HepG2 (cell line): ENCODE measurements around the gene CD81. TPM values are rescaled to one million over a fixed set of nuclear protein-coding genes. Genes with fewer than 3 reads are reported as not detected.

ENCODE experiments used
- FOXJ3 ChIP-seq: sonication (generic); formaldehyde crosslinking; IDR thresholded peaks from 2 replicates; pipeline ENCODE4 v1.4.0; 2020; ENCODE audit warnings: missing genetic modification reagents, mild to moderate bottlenecking, borderline replicate concordance
- HDAC2 ChIP-seq: sonication (generic); formaldehyde crosslinking; IDR thresholded peaks from 2 replicates; pipeline ENCODE4 v1.4.0; 2020; ENCODE audit warnings: missing genetic modification reagents
- HIVEP1 ChIP-seq: sonication (generic); formaldehyde crosslinking; IDR thresholded peaks from 2 replicates; pipeline ENCODE4 v1.4.0; 2020; ENCODE audit warnings: mild to moderate bottlenecking, missing genetic modification reagents
- JUNB ChIP-seq: sonication (generic); formaldehyde crosslinking; IDR thresholded peaks from 2 replicates; pipeline ENCODE4 v1.8.0; 2022; ENCODE audit warnings: missing genetic modification reagents, mild to moderate bottlenecking, borderline replicate concordance
- MBD4 ChIP-seq: IDR thresholded peaks from 2 replicates; pipeline ENCODE4 v1.6.1; 2012; ENCODE audit warnings: low read length, inconsistent platforms, borderline replicate concordance
- MED13 ChIP-seq: sonication (generic); formaldehyde crosslinking; IDR thresholded peaks from 2 replicates; pipeline ENCODE4 v1.5.0; 2020; ENCODE audit warnings: missing genetic modification reagents
- PCBP2 ChIP-seq: fragments of 200-400 bp; formaldehyde crosslinking; optimal IDR thresholded peaks from 2 replicates; pipeline ENCODE3; 2018; ENCODE audit warnings: low read length, low read depth; ENCODE audit not compliant: poor library complexity, severe bottlenecking
- POLR2G ChIP-seq: fragments of 200-400 bp; formaldehyde crosslinking; IDR thresholded peaks from 2 replicates; pipeline ENCODE4 v1.6.1; 2018; ENCODE audit warnings: mild to moderate bottlenecking, low read depth, low read length, moderate library complexity
- PTBP1 ChIP-seq: fragments of 200-400 bp; formaldehyde crosslinking; IDR thresholded peaks from 2 replicates; pipeline ENCODE4 v1.6.1; 2018; ENCODE audit warnings: low read length, low read depth; ENCODE audit not compliant: poor library complexity, severe bottlenecking
- SIN3A ChIP-seq: IDR thresholded peaks from 2 replicates; pipeline ENCODE4 v1.6.1; 2011; ENCODE audit warnings: low read depth, mild to moderate bottlenecking, control low read depth, low read length, borderline replicate concordance
- SRSF9 ChIP-seq: fragments of 200-400 bp; formaldehyde crosslinking; IDR thresholded peaks from 2 replicates; pipeline ENCODE4 v1.6.1; 2018; ENCODE audit warnings: borderline replicate concordance, mild to moderate bottlenecking, low read depth, low read length; ENCODE audit not compliant: insufficient read depth, poor library complexity, severe bottlenecking
- TBP ChIP-seq: sonication (generic); formaldehyde crosslinking; IDR thresholded peaks from 2 replicates; pipeline ENCODE4 v1.5.0; 2020; ENCODE audit warnings: missing genetic modification reagents
- ZNF143 ChIP-seq: sonication (generic); formaldehyde crosslinking; IDR thresholded peaks from 2 replicates; pipeline ENCODE4 v1.4.0; 2020; ENCODE audit warnings: missing genetic modification reagents
- ZNF232 ChIP-seq: sonication (generic); formaldehyde crosslinking; IDR thresholded peaks from 2 replicates; pipeline ENCODE4 v1.4.0; 2020; ENCODE audit warnings: missing genetic modification reagents, borderline replicate concordance
- ZNF326 ChIP-seq: sonication (generic); formaldehyde crosslinking; IDR thresholded peaks from 2 replicates; pipeline ENCODE4 v1.4.0; 2020; ENCODE audit warnings: missing genetic modification reagents, borderline replicate concordance
- ZNF331 ChIP-seq: sonication (generic); formaldehyde crosslinking; IDR thresholded peaks from 2 replicates; pipeline ENCODE4 v1.4.0; 2020; ENCODE audit warnings: missing genetic modification reagents
- ZNF446 ChIP-seq: sonication (generic); formaldehyde crosslinking; IDR thresholded peaks from 2 replicates; pipeline ENCODE4 v1.5.0; 2020; ENCODE audit warnings: mild to moderate bottlenecking, missing genetic modification reagents
- ZNF501 ChIP-seq: sonication (generic); formaldehyde crosslinking; IDR thresholded peaks from 2 replicates; pipeline ENCODE4 v1.5.1; 2020; ENCODE audit warnings: mild to moderate bottlenecking, moderate library complexity, missing genetic modification reagents
- ZNF839 ChIP-seq: sonication (generic); formaldehyde crosslinking; IDR thresholded peaks from 2 replicates; pipeline ENCODE4 v1.4.0; 2020; ENCODE audit warnings: missing genetic modification reagents, mild to moderate bottlenecking, borderline replicate concordance
- polyA plus RNA-seq, 8 experiments: library from polyadenylated mRNA; depleted of rRNA in 3 of 8; stranded (reverse) in 7 of 8; unstranded in 1 of 8; fragments of >200 nt; fragmentation: Illumina TruSeq in 4 of 8; extraction: Trizol in 4 of 8; gene quantifications; 2 replicates each; pipeline versions ENCODE4 v1.2.1 to v1.2.3, GENCODE V29; 2011 to 2016; ENCODE audit warnings: low read depth in 4 of 8, missing spikeins in 1 of 8, mixed read lengths in 1 of 8; ENCODE audit not compliant: insufficient read depth in 1 of 8
- total RNA-seq, 5 experiments: library from RNA; depleted of rRNA; stranded (reverse); fragments of >200 nt; fragmentation: Illumina TruSeq; extraction: Trizol; gene quantifications; 2 replicates each; pipeline ENCODE4 v1.2.3, GENCODE V29; 2016; ENCODE audit warnings: low read depth in 1 of 5
- TF ChIP-seq, protein P1 (sequence below): sonication (generic); formaldehyde crosslinking; IDR thresholded peaks from 2 replicates; pipeline ENCODE4 v1.4.0; 2020; ENCODE audit warnings: missing genetic modification reagents
- TF ChIP-seq, protein P2 (sequence below): sonication (generic); formaldehyde crosslinking; IDR thresholded peaks from 2 replicates; pipeline ENCODE4 v1.4.0; 2020; ENCODE audit warnings: missing genetic modification reagents
- TF ChIP-seq, protein P3 (sequence below): fragments of 450-650 bp; IDR thresholded peaks from 2 replicates; pipeline ENCODE4 v1.6.1; 2016

Gene CD81
- total and polyA plus RNA-seq, 2 of the 13 experiments (the other 11 are each of a cell fraction or from before 2014, with no cell fraction given) = not detected

DNA sequence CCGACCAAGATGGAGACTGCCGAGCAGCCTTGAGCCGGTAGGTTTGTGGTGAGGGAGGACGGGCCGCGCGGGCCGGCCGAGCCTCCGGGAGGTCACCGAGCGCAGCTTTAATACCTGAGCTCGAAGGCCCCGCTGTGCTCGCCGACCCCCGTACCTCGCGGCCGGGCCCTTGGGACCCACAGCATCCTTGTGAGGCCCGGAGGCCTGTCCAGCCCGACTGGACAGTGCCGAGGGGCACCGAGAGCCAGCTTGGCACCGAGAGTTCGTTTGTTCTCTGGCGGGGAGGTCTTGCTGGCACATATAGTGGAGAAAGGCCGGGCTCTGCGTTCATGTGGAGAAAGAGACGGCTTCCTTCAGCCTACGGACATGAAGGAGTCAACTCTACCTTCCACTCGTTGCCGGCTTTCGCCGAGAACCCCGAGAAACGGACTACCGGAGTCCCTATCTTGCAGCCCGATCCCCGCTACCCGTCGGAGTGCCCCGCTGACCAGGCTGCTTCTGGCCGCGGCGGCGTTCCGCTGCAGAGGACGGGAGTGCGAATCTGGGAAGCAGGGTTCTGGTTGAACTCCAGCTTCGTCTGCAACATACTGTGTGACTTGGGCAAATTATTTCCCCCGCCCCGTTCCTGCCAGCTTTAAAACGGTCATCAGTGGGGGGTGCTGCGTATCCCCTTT is 23.8 kb downstream of the CD81 start (continued):
- TF ChIP-seq ZNF331 (CRISPR knock-in tag) = no peak
- TF ChIP-seq, protein P1, sequence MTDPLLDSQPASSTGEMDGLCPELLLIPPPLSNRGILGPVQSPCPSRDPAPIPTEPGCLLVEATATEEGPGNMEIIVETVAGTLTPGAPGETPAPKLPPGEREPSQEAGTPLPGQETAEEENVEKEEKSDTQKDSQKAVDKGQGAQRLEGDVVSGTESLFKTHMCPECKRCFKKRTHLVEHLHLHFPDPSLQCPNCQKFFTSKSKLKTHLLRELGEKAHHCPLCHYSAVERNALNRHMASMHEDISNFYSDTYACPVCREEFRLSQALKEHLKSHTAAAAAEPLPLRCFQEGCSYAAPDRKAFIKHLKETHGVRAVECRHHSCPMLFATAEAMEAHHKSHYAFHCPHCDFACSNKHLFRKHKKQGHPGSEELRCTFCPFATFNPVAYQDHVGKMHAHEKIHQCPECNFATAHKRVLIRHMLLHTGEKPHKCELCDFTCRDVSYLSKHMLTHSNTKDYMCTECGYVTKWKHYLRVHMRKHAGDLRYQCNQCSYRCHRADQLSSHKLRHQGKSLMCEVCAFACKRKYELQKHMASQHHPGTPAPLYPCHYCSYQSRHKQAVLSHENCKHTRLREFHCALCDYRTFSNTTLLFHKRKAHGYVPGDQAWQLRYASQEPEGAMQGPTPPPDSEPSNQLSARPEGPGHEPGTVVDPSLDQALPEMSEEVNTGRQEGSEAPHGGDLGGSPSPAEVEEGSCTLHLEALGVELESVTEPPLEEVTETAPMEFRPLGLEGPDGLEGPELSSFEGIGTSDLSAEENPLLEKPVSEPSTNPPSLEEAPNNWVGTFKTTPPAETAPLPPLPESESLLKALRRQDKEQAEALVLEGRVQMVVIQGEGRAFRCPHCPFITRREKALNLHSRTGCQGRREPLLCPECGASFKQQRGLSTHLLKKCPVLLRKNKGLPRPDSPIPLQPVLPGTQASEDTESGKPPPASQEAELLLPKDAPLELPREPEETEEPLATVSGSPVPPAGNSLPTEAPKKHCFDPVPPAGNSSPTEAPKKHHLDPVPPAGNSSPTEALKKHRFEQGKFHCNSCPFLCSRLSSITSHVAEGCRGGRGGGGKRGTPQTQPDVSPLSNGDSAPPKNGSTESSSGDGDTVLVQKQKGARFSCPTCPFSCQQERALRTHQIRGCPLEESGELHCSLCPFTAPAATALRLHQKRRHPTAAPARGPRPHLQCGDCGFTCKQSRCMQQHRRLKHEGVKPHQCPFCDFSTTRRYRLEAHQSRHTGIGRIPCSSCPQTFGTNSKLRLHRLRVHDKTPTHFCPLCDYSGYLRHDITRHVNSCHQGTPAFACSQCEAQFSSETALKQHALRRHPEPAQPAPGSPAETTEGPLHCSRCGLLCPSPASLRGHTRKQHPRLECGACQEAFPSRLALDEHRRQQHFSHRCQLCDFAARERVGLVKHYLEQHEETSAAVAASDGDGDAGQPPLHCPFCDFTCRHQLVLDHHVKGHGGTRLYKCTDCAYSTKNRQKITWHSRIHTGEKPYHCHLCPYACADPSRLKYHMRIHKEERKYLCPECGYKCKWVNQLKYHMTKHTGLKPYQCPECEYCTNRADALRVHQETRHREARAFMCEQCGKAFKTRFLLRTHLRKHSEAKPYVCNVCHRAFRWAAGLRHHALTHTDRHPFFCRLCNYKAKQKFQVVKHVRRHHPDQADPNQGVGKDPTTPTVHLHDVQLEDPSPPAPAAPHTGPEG (CRISPR knock-in tag) = no peak
- TF ChIP-seq ZNF501 (CRISPR knock-in tag) = peak; percentile 8; the same call in 1 of the 2 replicates
- TF ChIP-seq SRSF9 = no peak
- no peak for TF ChIP-seq MBD4
- TF ChIP-seq JUNB (CRISPR knock-in tag) = no peak
- TF ChIP-seq HIVEP1 (CRISPR knock-in tag) = no peak
- TF ChIP-seq PTBP1 = no peak
- TF ChIP-seq ZNF446 = no peak
- peak; percentile 84 for TF ChIP-seq ZNF143
- TF ChIP-seq ZNF326 (CRISPR knock-in tag) = no peak
- TF ChIP-seq, protein P2, sequence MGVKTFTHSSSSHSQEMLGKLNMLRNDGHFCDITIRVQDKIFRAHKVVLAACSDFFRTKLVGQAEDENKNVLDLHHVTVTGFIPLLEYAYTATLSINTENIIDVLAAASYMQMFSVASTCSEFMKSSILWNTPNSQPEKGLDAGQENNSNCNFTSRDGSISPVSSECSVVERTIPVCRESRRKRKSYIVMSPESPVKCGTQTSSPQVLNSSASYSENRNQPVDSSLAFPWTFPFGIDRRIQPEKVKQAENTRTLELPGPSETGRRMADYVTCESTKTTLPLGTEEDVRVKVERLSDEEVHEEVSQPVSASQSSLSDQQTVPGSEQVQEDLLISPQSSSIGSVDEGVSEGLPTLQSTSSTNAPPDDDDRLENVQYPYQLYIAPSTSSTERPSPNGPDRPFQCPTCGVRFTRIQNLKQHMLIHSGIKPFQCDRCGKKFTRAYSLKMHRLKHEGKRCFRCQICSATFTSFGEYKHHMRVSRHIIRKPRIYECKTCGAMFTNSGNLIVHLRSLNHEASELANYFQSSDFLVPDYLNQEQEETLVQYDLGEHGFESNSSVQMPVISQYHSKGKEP (CRISPR knock-in tag) = no peak
- no peak for TF ChIP-seq PCBP2
- peak; percentile 55; the same call in 1 of the 2 replicates for TF ChIP-seq POLR2G
- peak; percentile 26; the same call in 1 of the 2 replicates for TF ChIP-seq SIN3A
- no peak for TF ChIP-seq HDAC2 (CRISPR knock-in tag)
- peak; percentile 33; the same call in 1 of the 2 replicates for TF ChIP-seq FOXJ3 (CRISPR knock-in tag)
- peak; percentile 37; the same call in 1 of the 2 replicates for TF ChIP-seq MED13
- TF ChIP-seq, protein P3, sequence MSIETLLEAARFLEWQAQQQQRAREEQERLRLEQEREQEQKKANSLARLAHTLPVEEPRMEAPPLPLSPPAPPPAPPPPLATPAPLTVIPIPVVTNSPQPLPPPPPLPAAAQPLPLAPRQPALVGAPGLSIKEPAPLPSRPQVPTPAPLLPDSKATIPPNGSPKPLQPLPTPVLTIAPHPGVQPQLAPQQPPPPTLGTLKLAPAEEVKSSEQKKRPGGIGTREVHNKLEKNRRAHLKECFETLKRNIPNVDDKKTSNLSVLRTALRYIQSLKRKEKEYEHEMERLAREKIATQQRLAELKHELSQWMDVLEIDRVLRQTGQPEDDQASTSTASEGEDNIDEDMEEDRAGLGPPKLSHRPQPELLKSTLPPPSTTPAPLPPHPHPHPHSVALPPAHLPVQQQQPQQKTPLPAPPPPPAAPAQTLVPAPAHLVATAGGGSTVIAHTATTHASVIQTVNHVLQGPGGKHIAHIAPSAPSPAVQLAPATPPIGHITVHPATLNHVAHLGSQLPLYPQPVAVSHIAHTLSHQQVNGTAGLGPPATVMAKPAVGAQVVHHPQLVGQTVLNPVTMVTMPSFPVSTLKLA = no peak
- no peak for TF ChIP-seq TBP
- TF ChIP-seq ZNF232 (CRISPR knock-in tag) = peak; percentile 79; the same call in 1 of the 2 replicates
- TF ChIP-seq ZNF839 (CRISPR knock-in tag) = no peak
